ENCODE data around the gene PTF1A.

GRCh38 chr10:23147035-23147434, 45.1 kb upstream of the PTF1A start:
- TF ChIP-seq CTCF (optimal IDR thresholded peaks at IDR 0.05 in 1 of 3, IDR thresholded peaks at IDR 0.05 in 1 of 3, conservative IDR thresholded peaks at IDR 0.05 in 1 of 3; ENCODE audit: extremely low read depth in 1 of 3, insufficient read depth in 2 of 3, low read length in 3 of 3) = no peak
- no peak for TF ChIP-seq EZH2 (IDR thresholded peaks at IDR 0.05; ENCODE audit: low read length)

All from keratinocyte (primary cell).